MCF 10A (cell line): Measurements from ENCODE around the gene BCL11A. TPM values are rescaled to one million over a fixed set of nuclear protein-coding genes. Genes with fewer than 3 reads are reported as not detected.

Experiments used
- BruUV-seq: library from RNA; stranded (reverse); fragments of 400-500 nt; replicated peaks from 2 replicates; lab custom pipeline; 2021; lab: Mats Ljungman, UMichigan
- CTCF ChIA-PET: fragments of 300-600 bp; sonication (Branson Sonifier 250); formaldehyde crosslinking; extraction: SDS; loops from one replicate; lab custom pipeline; 2021; ENCODE audit warnings: antibody characterized with exemption, inconsistent platforms; lab: Yijun Ruan, JAX
- POLR2A ChIA-PET: fragments of 300-600, 350-650 bp; sonication (Branson Sonifier 250); formaldehyde crosslinking; extraction: SDS; loops from one replicate; lab custom pipeline; 2020; ENCODE audit warnings: antibody characterized with exemption, inconsistent platforms; lab: Yijun Ruan, JAX
- DNase-seq: peaks from one replicate; pipeline ENCODE4 v3.0.0-alpha.2; 2018; ENCODE audit not compliant: unreplicated experiment
- H3K27ac Mint-ChIP-seq: one replicate; pipeline ENCODE4 v1.8.0; 2022; ENCODE audit warnings: mild to moderate bottlenecking, low read depth, mixed read lengths; ENCODE audit not compliant: unreplicated experiment
- H3K27me3 Mint-ChIP-seq: one replicate; pipeline ENCODE4 v1.8.0; 2022; ENCODE audit warnings: mixed read lengths; ENCODE audit not compliant: insufficient read depth, unreplicated experiment
- H3K36me3 Mint-ChIP-seq: one replicate; pipeline ENCODE4 v1.8.0; 2022; ENCODE audit warnings: mild to moderate bottlenecking, moderate library complexity, mixed read lengths; ENCODE audit not compliant: insufficient read depth, unreplicated experiment
- H3K4me1 Mint-ChIP-seq: one replicate; pipeline ENCODE4 v1.8.0; 2022; ENCODE audit warnings: mixed read lengths; ENCODE audit not compliant: insufficient read depth, unreplicated experiment
- H3K4me3 Mint-ChIP-seq: one replicate; pipeline ENCODE4 v1.8.0; 2022; ENCODE audit warnings: mild to moderate bottlenecking, moderate library complexity, mixed read lengths; ENCODE audit not compliant: unreplicated experiment
- H3K9me3 Mint-ChIP-seq: one replicate; pipeline ENCODE4 v1.8.0; 2022; ENCODE audit warnings: mixed read lengths; ENCODE audit not compliant: unreplicated experiment
- intact Hi-C: fragments of 100-400 bp; cut with micrococcal nuclease; formaldehyde crosslinking; loops from 2 replicates; pipeline ENCODE4 v1.14.1; 2022
- total RNA-seq: library from RNA; stranded (reverse); gene quantifications from 2 replicates; pipeline ENCODE4 v1.2.3, GENCODE V29; 2022
- TF ChIP-seq, protein P1 (sequence below): fragments of 200-600 bp; IDR thresholded peaks from one replicate; pipeline ENCODE4 v1.8.0; 2022; ENCODE audit warnings: antibody characterized with exemption, mild to moderate bottlenecking; ENCODE audit not compliant: unreplicated experiment

Gene BCL11A
- total RNA-seq, 1 experiment from 2014 or later, result 5.3 TPM

DNA sequence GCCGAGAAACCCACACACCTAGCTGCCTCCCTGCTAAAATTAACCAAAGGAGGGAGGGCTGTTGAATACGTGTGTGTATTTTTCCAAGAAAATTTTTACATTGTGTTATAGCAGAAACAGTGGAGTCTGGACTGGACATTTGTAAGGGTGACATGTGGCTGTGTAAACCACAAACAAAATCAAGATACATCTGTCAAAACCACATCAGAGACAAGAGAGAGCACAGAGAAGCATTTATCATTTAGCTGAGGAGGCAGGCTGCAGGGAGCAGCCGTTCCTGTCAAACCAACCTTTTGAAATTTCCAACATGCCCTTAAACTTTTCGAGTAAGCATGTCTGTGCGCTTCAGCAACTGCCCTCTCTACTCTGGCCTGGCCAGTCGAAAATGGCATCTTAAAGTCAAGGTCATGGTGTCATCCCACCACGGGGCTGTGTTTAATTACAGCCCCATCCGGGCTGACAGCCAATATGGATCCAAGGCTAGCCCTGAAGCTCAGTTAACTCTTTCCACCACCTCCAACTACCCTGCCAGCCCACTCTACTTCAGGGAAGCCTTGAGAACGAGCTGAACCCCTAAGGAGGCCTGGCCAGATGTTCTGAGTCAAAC is 8.4 kb downstream of the BCL11A start:
- Mint-ChIP-seq H3K4me3 (no peak overlapping the region), H3K9me3 (no peaks in the 10 kb centered on the region), H3K27ac (no peak overlapping the region), H3K36me3 (peaks cover 36% of the 10 kb centered on the region), H3K27me3 (no peaks in the 10 kb centered on the region), H3K4me1 (peaks cover 9% of the 10 kb centered on the region)
- TF ChIP-seq, protein P1, sequence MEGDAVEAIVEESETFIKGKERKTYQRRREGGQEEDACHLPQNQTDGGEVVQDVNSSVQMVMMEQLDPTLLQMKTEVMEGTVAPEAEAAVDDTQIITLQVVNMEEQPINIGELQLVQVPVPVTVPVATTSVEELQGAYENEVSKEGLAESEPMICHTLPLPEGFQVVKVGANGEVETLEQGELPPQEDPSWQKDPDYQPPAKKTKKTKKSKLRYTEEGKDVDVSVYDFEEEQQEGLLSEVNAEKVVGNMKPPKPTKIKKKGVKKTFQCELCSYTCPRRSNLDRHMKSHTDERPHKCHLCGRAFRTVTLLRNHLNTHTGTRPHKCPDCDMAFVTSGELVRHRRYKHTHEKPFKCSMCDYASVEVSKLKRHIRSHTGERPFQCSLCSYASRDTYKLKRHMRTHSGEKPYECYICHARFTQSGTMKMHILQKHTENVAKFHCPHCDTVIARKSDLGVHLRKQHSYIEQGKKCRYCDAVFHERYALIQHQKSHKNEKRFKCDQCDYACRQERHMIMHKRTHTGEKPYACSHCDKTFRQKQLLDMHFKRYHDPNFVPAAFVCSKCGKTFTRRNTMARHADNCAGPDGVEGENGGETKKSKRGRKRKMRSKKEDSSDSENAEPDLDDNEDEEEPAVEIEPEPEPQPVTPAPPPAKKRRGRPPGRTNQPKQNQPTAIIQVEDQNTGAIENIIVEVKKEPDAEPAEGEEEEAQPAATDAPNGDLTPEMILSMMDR, result no peak
- BruUV-seq, result no TSS peak
- no peak for DNase-seq
- intact Hi-C loops, result no loop called here
- POLR2A ChIA-PET, result interaction anchor here (0.5 to 1.4 kb wide), 2 partner anchors 11 to 336 kb away, joined by 3 to 4 read pairs; no protein-coding TSS in a partner anchor
- CTCF ChIA-PET, result interaction anchor here (0.6 to 3.9 kb wide), 5 partner anchors 9 to 1244 kb away, joined by 3 to 14 read pairs (median 4); no protein-coding TSS in a partner anchor

DNA sequence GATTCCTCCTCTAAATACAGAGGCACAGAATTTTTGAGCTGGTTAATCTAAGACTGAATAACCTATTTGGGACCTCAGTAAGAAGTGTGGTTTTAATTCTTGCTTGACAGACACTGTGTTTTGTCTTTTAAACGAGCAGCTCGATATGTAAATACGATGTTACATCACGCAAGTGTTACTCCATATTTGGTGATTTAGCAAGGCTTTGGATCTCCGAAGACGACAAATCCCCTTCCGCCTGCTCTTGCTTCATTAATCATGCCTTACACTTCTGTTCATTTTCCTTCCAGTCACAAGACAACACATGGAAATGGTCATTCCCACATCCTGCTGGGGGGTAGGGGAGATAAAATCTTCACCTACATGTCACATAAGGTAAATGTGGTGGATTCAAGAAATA is 9.4 kb downstream of the BCL11A start:
- H3K4me3 Mint-ChIP-seq, result no peak overlapping the region
- BruUV-seq, result no TSS peak
- no peak overlapping the region for H3K27ac Mint-ChIP-seq
- H3K9me3 Mint-ChIP-seq, result no peaks in the 10 kb centered on the region
- H3K36me3 Mint-ChIP-seq, result peaks cover 36% of the 10 kb centered on the region
- ChIA-PET CTCF (interaction anchor here (1.0 kb wide), 1 partner anchor 16 kb away, joined by 3 read pairs; no protein-coding TSS in a partner anchor), POLR2A (no interaction called here)
- TF ChIP-seq, protein P1, result no peak
- peaks cover 6% of the 10 kb centered on the region for H3K4me1 Mint-ChIP-seq
- DNase-seq, result no peak
- intact Hi-C loops, result no loop called here
- no peaks in the 10 kb centered on the region for H3K27me3 Mint-ChIP-seq

DNA sequence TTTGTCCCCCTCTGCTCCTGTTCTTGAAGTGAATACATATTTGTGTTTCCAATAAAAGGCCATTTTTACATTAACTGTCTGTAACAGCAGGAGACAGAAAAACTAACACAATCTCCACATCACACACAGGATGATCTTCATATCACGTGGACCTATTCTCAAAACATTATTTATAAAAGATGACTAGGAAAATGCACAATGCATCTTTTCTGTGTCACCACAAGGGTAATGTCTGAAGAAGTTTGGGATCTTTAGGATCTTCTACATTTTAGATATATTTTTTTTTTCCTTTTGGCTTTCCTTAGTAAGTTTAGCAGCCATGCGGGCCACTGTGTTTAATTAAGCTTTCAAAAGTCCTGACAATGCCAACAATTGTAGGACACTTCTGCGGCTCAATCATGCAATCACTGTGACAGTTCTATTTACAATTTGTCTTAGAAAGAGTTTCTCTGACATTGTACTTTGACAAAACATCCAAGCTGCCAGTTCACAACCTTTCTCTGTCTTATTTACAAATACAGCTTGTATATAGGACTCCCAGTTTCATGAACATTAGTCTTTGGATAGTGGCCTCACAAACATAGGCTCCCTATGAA is 12.3 kb downstream of the BCL11A start:
- TF ChIP-seq, protein P1, result no peak
- CTCF ChIA-PET, result interaction anchor here (0.7 to 1.6 kb wide), 5 partner anchors 9 to 1240 kb away, joined by 3 to 6 read pairs (median 4); no protein-coding TSS in a partner anchor
- Mint-ChIP-seq H3K9me3 (no peaks in the 10 kb centered on the region), H3K4me1 (peaks cover 3% of the 10 kb centered on the region), H3K27me3 (no peaks in the 10 kb centered on the region), H3K36me3 (peaks cover 46% of the 10 kb centered on the region), H3K27ac (no peak overlapping the region), H3K4me3 (no peak overlapping the region)
- BruUV-seq, result no TSS peak
- DNase-seq, result no peak
- POLR2A ChIA-PET, result interaction anchor here (0.9 to 1.0 kb wide), 2 partner anchors 10 to 12 kb away, joined by 3 read pairs; no protein-coding TSS in a partner anchor
- intact Hi-C loops, result no loop called here

DNA sequence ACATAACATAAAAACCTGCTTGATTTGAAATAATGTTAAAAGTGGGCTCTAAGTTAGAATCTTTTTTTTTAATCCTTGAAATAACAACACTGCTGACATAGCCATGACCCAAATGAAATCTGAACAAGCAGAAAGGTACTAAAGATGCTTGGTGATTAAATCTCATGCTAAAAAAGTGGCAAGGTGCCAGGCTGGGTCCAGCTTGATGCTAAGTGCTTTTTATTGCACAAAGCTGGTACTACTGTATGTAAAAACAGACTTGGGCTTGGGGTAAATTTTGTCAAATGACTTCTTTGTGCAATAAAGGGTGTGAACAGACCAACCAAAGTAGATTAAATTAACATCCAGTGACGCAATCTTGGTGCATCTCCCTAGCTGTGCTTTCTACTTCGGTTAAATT is 13.4 kb downstream of the BCL11A start:
- Mint-ChIP-seq H3K36me3 (peaks cover 35% of the 10 kb centered on the region), H3K4me3 (no peak overlapping the region), H3K4me1 (peaks cover 4% of the 10 kb centered on the region), H3K27me3 (no peaks in the 10 kb centered on the region), H3K27ac (no peak overlapping the region), H3K9me3 (no peaks in the 10 kb centered on the region)
- POLR2A ChIA-PET, result interaction anchor here (0.6 to 1.3 kb wide), 5 partner anchors 9 to 1355 kb away, joined by 3 to 5 read pairs (median 3); partner anchors contain the start of genes BCL11A and PAPOLG
- intact Hi-C loops, result no loop called here
- TF ChIP-seq, protein P1, result no peak
- no peak for DNase-seq
- CTCF ChIA-PET, result interaction anchor here (0.7 to 1.7 kb wide), 5 partner anchors 9 to 1641 kb away, joined by 3 to 9 read pairs (median 4); no protein-coding TSS in a partner anchor
- no TSS peak for BruUV-seq
